ENCODE data around the gene ERRFI1.

GRCh38 chr1:7975212-7975865, 50.8 kb downstream of the ERRFI1 start:
- no peak for TF ChIP-seq EZH2 (optimal IDR thresholded peaks at IDR 0.05; ENCODE audit: low read depth, low read length)
- TF ChIP-seq, protein P1, sequence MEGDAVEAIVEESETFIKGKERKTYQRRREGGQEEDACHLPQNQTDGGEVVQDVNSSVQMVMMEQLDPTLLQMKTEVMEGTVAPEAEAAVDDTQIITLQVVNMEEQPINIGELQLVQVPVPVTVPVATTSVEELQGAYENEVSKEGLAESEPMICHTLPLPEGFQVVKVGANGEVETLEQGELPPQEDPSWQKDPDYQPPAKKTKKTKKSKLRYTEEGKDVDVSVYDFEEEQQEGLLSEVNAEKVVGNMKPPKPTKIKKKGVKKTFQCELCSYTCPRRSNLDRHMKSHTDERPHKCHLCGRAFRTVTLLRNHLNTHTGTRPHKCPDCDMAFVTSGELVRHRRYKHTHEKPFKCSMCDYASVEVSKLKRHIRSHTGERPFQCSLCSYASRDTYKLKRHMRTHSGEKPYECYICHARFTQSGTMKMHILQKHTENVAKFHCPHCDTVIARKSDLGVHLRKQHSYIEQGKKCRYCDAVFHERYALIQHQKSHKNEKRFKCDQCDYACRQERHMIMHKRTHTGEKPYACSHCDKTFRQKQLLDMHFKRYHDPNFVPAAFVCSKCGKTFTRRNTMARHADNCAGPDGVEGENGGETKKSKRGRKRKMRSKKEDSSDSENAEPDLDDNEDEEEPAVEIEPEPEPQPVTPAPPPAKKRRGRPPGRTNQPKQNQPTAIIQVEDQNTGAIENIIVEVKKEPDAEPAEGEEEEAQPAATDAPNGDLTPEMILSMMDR (IDR thresholded peaks at IDR 0.05; ENCODE audit: low read length), result peak; percentile 67

Measured in MM.1S (cell line).